Testis (tissue), 3 donors: ENCODE data around the gene MMP7. TPM values are rescaled to one million over a fixed set of nuclear protein-coding genes. Genes with fewer than 3 reads are reported as not detected.

Experiments
- DNase-seq: peaks from one replicate; pipeline ENCODE4 v3.0.0-alpha.2; 2019
- H3K27ac ChIP-seq, 2 donors: fragments of 200-600 bp; sonication (generic); one replicate each; pipeline ENCODE4 v1.5.1; 2019
- H3K27me3 ChIP-seq: fragments of 200-600 bp; sonication (generic); one replicate; pipeline ENCODE4 v1.5.1; 2019
- H3K36me3 ChIP-seq: fragments of 200-600 bp; sonication (generic); one replicate; pipeline ENCODE4 v1.5.1; 2017; ENCODE audit warnings: low read depth; ENCODE audit errors: missing control alignments
- H3K4me1 ChIP-seq: fragments of 200-600 bp; sonication (generic); one replicate; pipeline ENCODE4 v1.5.1; 2019
- H3K4me3 ChIP-seq, 2 donors: fragments of 200-600 bp; sonication (generic); one replicate each; pipeline ENCODE4 v1.5.1; 2017 to 2019
- H3K9me3 ChIP-seq: fragments of 200-600 bp; sonication (generic); one replicate; pipeline ENCODE4 v1.5.1; 2017
- CTCF ChIP-seq, 3 experiments: fragments of 450-650 bp in 2 of 3; fragments of 200-600 bp in 1 of 3; sonication (generic) in 1 of 3; IDR thresholded peaks; one replicate each; pipeline ENCODE4 v1.5.1; 2016 to 2019; ENCODE audit warnings: antibody characterized with exemption in 3 of 3, mild to moderate bottlenecking in 2 of 3, moderate library complexity in 1 of 3
- POLR2A ChIP-seq: fragments of 450-650 bp; IDR thresholded peaks from one replicate; pipeline ENCODE4 v1.6.1; 2017; ENCODE audit warnings: antibody characterized with exemption, mild to moderate bottlenecking, moderate library complexity
- WGBS, 2 donors: methylation state at CpG; one replicate each; pipeline ENCODE4 v1.1.5; 2018; 5-methylcytosine and 5-hydroxymethylcytosine counted together
- intact Hi-C: fragments of 100-400 bp; cut with DNase I; formaldehyde crosslinking; loops from one replicate; pipeline ENCODE4 v1.15.1; 2023; ENCODE audit warnings: low total_unique reads
- polyA plus RNA-seq: library from polyadenylated mRNA; stranded (reverse); fragments of 350-450 nt; fragmentation: Illumina TruSeq; extraction: RNeasy Lipid Tissue Mini Kit (QIAGEN cat#74804); gene quantifications from one replicate; pipeline ENCODE4 v1.2.3, GENCODE V29; 2014; ENCODE audit warnings: low read depth, low replicate concordance; ENCODE audit not compliant: insufficient read depth
- total RNA-seq, 2 donors: library from RNA; depleted of rRNA; stranded (reverse); fragments of >200 nt; gene quantifications; one replicate each; pipeline ENCODE4 v1.2.3, GENCODE V29; 2016

Gene MMP7
- total and polyA plus RNA-seq, 3 donors from 2014 or later, result 0.63 to 6.2 TPM; not detected in 1

- no peaks in the 10 kb centered on the region for H3K36me3 ChIP-seq
- 71 to 77% methylated on average over 2 of the region's 2 CpGs for WGBS, 2 donors
- TF ChIP-seq POLR2A, result no peak
- TF ChIP-seq CTCF (IDR thresholded peaks at IDR 0.05), result no peak
- no peaks in the 10 kb centered on the region for H3K27me3 ChIP-seq
- no peaks in the 10 kb centered on the region for H3K4me1 ChIP-seq
- no peaks in the 10 kb centered on the region for H3K9me3 ChIP-seq
- no peak for DNase-seq
- no peak overlapping the region for H3K4me3 ChIP-seq
- intact Hi-C loops, result no loop called here
- no peak overlapping the region for H3K27ac ChIP-seq
Observed at GRCh38 chr11:102485095-102485722, 45.3 kb downstream of the MMP7 start.

- Histone ChIP-seq H3K36me3 (no peaks in the 10 kb centered on the region), H3K4me1 (no peaks in the 10 kb centered on the region), H3K4me3 (no peak overlapping the region), H3K27me3 (no peaks in the 10 kb centered on the region), H3K27ac (no peak overlapping the region), H3K9me3 (no peaks in the 10 kb centered on the region)
- intact Hi-C loops, result no loop called here
- DNase-seq, result no peak
- TF ChIP-seq POLR2A (no peak), CTCF (IDR thresholded peaks at IDR 0.05) (no peak)
- WGBS, 2 donors, result 58 to 96% methylated on average over 2 to 3 of the region's 3 CpGs
Observed at GRCh38 chr11:102482433-102482832, 48.1 kb downstream of the MMP7 start.

- DNase-seq, result no peak
- no peaks in the 10 kb centered on the region for H3K9me3 ChIP-seq
- no peaks in the 10 kb centered on the region for H3K36me3 ChIP-seq
- H3K27me3 ChIP-seq, result no peaks in the 10 kb centered on the region
- WGBS, 2 donors, result 86 to 95% methylated on average over 2 of the region's 2 CpGs
- intact Hi-C loops, result no loop called here
- no peak overlapping the region for H3K27ac ChIP-seq
- no peak overlapping the region for H3K4me3 ChIP-seq
- no peak for TF ChIP-seq CTCF (IDR thresholded peaks at IDR 0.05)
- no peaks in the 10 kb centered on the region for H3K4me1 ChIP-seq
Observed at GRCh38 chr11:102479733-102480132, 50.8 kb downstream of the MMP7 start.

GRCh38 chr11:102478673-102479299 is 51.8 kb downstream of the MMP7 start:
- WGBS, 2 donors, result 67 to 75% methylated on average over 1 of the region's 1 CpG
- Histone ChIP-seq H3K36me3 (no peaks in the 10 kb centered on the region), H3K27me3 (no peaks in the 10 kb centered on the region), H3K4me1 (no peaks in the 10 kb centered on the region), H3K4me3 (no peak overlapping the region), H3K9me3 (no peaks in the 10 kb centered on the region), H3K27ac (no peak overlapping the region)
- DNase-seq, result no peak
- intact Hi-C loops, result no loop called here
- TF ChIP-seq CTCF (IDR thresholded peaks at IDR 0.05) (no peak), POLR2A (no peak)

GRCh38 chr11:102476812-102477211 is 53.7 kb downstream of the MMP7 start:
- no peaks in the 10 kb centered on the region for H3K36me3 ChIP-seq
- intact Hi-C loops, result no loop called here
- 54 to 60% methylated on average over 1 of the region's 1 CpG for WGBS, 2 donors
- no peak overlapping the region for H3K27ac ChIP-seq
- no peak overlapping the region for H3K4me3 ChIP-seq
- H3K27me3 ChIP-seq, result no peaks in the 10 kb centered on the region
- no peak for DNase-seq
- no peaks in the 10 kb centered on the region for H3K4me1 ChIP-seq
- no peaks in the 10 kb centered on the region for H3K9me3 ChIP-seq
- no peak for TF ChIP-seq POLR2A
- TF ChIP-seq CTCF (IDR thresholded peaks at IDR 0.05), result no peak
